GM21526 (cell line): Measurements from ENCODE around the gene NFAM1.

Source experiments
- ATAC-seq: cut with Tn5 transposase; IDR thresholded peaks from one replicate; pipeline ENCODE4 v1.9.1; 2021; ENCODE audit warnings: moderate library complexity; ENCODE audit not compliant: unreplicated experiment, low FRiP score

NFAM1 gene

GRCh38 chr22:42417645-42418305 is 14.4 kb downstream of the NFAM1 start:
- ATAC-seq, result no peak

GRCh38 chr22:42416671-42417230 is 15.5 kb downstream of the NFAM1 start:
- ATAC-seq, result no peak

DNA sequence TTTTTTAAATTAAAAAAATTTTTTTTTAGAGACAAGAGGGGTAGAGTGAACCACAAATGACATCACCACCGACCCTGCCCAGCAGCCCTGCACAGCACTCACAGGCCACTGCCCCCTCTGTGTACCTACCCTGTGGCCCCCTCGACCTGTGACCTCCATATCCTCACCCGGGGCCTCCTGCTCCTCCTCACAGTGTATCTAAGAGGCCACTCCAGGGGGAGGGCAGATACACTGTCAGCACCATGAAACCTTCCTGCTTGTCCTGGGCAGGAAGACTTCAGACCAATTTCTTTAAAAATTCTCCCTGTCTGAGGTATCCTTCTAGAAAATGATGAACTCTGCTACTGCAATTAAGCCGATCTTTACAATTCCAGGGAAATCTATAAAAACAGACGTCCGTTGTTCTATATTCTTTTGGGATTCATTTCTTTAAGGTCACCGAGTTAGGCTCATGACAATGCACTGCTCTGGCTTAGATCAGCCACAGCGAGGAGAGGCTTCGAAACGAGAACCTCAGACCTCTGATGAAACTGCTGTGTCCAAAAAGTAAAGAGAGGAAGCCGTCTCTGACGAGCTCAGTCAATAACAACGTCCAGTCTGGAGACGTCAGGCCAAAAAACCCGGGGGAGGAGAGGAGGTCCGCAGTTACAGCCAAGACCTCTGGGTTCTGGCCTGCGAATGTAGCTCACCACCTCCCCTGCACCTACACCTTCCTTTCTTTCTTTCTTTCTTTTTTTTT is 17.5 kb downstream of the NFAM1 start:
- ATAC-seq, result no peak

DNA sequence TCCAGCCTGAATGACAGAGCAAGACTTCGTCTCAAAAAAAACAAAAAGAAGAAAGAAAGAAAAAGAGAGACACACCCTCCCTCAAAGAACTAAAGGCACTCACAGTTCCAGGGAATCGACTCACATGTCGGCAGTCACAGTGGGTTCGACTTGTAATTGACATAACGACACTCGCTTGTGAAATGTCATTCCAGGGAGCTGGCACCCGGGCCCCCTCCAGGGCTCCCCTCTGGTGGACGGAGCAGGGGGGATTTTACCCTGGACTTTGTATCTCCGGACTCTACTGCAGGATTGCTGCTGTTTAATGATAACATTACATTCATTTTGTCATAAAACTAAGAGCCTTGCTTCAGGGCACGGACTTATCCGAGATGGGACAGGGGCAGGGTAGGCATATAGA is 18.2 kb downstream of the NFAM1 start:
- no peak for ATAC-seq

DNA sequence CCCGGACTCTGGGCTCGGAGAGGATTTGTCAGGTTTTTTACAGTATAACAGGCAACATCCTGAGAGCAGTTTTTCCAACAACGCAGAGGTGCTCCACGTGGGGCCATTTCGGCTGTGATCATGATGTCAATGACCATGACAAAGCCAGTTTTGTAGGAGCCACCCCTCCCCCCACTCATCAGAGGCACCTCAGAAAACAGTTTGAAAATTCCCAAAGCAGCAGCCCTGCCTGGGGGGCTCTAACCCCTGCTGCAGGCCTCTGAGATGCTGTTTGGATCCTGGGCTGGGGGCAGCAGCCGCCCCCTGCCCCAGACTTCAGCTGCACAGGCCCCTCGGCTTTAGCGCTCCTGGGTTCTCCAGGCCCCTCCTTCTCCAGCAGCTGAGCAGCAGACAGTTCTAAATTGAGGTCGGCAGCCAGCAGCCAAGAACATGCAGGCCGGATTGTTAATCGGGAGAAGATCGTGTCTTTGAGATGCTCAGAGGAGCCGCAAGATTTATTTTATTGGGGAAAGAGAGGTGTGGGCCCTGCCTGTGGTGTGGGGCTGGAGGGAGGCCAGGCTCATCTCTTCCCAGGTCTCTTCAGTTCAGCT is 19.4 kb downstream of the NFAM1 start:
- ATAC-seq, result no peak

DNA sequence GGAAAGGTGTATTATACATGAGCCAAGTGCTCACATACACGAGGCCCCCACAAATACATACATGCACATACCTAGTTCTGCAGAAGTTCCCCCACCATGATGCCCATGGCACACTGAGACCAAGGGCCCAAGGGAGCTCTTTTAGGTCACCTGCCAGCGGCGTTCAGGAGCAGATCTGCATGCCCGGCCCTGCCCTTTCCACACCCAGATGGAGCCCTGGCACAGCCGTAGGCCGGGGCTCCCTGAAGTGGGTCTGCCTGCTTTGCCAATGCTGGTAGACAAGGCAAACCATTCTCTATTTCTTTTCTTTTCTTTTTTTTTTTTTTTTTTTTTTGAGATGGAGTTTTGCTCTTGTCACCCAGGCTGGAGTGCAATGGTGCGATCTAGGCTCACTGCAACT is 21.5 kb downstream of the NFAM1 start:
- ATAC-seq, result no peak

GRCh38 chr22:42408810-42409529 is 23.2 kb downstream of the NFAM1 start:
- no peak for ATAC-seq

GRCh38 chr22:42408276-42408675 is 23.9 kb downstream of the NFAM1 start:
- ATAC-seq, result no peak

GRCh38 chr22:42404266-42404665 is 27.9 kb downstream of the NFAM1 start:
- no peak for ATAC-seq

- ATAC-seq, result no peak
Measured at GRCh38 chr22:42401535-42402334, 30.5 kb downstream of the NFAM1 start.

DNA sequence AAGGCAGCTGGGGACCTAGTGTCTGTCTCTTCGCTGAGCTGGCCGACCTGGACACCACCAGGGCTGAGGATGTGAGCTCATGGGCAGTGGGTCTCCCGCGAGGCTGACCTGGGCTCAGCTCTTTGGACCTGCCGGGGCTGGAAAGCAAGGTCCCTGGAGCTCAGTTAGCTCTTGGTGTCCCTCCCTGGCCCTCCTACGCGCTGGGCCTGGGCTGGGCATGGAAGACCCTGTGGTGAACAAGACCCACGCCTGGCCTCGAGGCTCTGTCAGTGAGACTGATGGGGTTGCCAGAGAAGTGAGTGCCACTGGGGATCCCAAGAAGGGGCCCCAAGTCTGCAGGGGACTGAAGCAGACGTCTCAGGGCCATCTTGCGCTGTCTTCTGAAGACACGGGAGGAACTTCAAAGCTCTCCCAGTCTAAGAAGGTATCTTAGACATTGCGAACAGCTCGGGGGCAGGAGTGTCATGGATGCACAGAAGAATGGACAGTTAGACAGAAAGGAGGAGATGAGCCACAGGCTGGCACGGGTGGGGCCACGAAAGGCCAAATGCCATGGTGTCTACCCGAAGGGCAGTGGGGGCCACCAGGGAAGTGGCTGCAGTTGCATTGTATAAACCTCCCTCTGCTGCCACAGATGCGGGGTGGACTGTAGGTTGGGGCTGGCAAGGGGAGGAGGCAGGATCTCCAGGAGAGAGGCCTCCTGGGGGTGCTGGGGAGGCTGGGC is 31.2 kb downstream of the NFAM1 start:
- ATAC-seq, result no peak

GRCh38 chr22:42399315-42400271 is 32.6 kb downstream of the NFAM1 start:
- ATAC-seq, result no peak

DNA sequence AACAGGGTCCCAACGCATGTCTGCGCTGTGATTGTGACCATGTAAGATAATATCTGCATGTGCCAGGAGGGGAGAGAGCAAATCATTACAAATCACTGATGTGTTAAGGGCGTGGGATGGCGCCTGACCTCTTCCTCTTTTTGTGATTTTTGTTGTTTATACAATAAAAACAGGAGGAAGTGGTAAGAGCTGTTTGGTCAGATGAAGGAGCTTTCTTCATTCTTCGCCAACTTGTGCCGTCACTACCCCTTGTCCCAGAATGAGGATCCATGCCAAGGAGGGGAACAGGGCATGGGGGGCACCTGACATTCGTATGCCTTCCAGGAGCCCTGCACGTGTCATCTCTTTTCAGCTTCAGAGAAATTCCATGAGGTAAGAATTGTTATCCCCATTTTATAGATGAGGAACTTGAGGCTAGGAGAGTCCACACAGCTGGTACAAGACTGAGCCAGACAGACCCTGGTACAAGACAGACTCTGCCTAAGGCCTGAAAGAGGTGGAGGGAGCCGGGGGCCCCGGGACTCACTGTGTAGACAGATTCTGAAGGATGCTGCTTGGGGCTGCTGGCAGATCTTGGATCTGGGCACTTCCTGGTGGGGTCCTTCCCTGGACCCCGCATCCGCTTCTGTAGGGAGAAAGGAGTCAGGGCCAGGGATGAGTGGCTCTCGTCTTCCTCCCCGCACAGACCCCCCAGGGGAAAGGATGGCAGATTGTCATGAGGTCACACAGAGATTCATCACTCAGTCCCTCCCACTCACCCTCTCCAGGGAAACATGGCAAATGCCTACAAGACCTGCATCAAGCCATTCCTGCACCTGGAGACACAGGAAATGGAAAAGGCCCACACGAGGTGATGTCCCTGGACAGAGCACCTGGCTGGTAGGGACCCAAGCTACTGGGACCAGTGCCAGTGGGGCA is 34.6 kb downstream of the NFAM1 start:
- no peak for ATAC-seq

DNA sequence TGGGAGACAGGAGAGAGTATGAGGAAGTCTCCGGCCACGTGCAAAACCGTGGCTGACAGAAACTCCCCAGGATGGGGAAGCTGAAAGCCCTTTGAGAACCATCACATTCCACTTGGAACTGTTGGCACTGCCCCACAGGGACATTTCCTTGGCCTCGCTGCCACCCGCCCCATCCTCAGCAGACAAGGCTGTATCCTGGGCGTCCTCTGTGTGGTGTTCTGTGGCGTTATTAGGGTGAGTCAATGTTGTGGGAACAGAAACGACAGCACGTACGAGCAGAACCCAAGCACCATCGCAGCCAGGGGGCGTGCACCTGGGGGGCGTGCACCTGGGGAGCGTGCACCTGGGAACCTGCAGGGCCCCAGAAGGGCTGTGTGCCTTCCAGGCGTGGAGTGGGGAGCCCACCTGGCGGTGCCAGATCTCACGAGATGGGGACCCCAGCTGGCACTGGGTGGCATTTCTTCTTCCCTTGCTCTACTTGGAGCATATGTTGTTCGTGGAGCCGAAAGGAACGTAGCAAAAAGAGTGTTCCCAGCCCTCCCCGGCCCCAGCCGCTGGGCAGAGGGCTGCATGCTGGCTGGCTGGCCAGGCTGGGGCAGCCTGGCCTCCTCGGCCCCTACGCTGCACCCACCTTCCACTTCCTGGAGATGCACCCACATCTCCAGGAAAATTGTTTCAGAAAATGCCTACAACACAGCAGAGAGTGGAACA is 35.4 kb downstream of the NFAM1 start:
- no peak for ATAC-seq

DNA sequence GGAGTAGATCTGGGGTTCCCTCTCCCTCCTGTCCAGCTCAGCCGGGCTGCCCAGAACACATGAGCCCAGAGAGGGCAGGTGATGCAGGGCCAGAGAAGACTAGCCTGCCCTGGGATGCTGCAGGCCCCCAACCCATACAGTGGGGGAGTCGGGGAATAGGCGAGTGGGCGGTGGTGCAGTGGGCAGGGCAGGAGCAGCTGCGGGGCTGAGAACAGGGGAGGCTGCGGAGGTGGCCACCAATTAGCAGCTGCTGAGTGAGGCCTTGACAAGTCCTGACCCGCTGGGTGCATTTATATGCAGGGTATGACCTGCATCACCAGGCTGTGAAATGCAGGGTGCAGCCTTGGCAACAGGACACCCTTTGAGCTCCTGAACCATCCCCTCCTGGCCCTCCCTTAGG is 43.1 kb downstream of the NFAM1 start:
- ATAC-seq, result no peak

DNA sequence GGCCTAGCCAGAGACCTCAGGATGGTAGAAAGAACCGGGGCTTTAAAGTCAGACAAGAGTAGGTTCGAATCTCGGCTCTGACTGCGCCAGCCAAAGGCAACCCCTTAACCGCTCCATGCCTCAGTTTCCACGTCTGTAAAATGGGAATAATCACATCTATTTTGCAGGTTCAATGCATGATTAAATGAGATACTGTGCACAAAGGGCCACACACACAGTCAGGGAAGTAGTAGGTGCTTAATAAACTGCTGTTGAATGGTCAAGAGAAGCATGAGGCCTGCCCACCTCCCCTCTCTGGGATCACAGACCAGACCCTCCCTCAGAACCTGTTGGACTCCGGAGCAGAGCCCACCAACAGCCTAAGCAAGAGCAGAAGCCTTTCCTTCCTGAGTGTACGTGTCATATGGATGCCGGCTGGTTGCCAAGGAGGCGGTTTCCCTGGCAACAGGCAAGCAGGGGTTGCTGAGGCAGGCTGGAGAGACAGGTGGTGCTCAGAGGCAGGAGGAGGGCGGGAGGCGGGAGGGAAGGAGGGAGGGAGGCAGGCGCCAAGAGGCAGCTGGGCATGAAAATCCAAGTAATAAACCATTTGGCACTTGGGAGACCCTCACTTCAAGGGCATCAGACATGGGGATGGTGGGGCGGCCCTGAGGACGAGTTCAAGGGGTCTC is 43.9 kb downstream of the NFAM1 start:
- ATAC-seq, result no peak
